GM19193 (cell line): ENCODE results near the gene FARP1.

ENCODE experiments used
- POLR2A ChIP-seq: IDR thresholded peaks from 4 replicates; pipeline ENCODE4 v1.6.1; 2011; ENCODE audit not compliant: insufficient read depth, insufficient read length; ENCODE audit errors: extremely low read depth

Gene FARP1

GRCh38 chr13:98468361-98468760 lies 325.5 kb downstream of the FARP1 start:
- TF ChIP-seq POLR2A: no peak

- no peak for TF ChIP-seq POLR2A
Observed at GRCh38 chr13:98468929-98469328, 326.0 kb downstream of the FARP1 start.

GRCh38 chr13:98470920-98471319 lies 328.0 kb downstream of the FARP1 start:
- no peak for TF ChIP-seq POLR2A

GRCh38 chr13:98471934-98472333 lies 329.0 kb downstream of the FARP1 start:
- no peak for TF ChIP-seq POLR2A

- no peak for TF ChIP-seq POLR2A
Observed at GRCh38 chr13:98473135-98473787, 330.4 kb downstream of the FARP1 start.

- TF ChIP-seq POLR2A: no peak
Observed at GRCh38 chr13:98473788-98474144, 330.9 kb downstream of the FARP1 start.

GRCh38 chr13:98474292-98474691 lies 331.4 kb downstream of the FARP1 start:
- TF ChIP-seq POLR2A: no peak

- no peak for TF ChIP-seq POLR2A
Observed at GRCh38 chr13:98474761-98475160, 331.9 kb downstream of the FARP1 start.

GRCh38 chr13:98475522-98475921 lies 332.6 kb downstream of the FARP1 start:
- TF ChIP-seq POLR2A: no peak

- no peak for TF ChIP-seq POLR2A
Observed at GRCh38 chr13:98476106-98476505, 333.2 kb downstream of the FARP1 start.

- peak; percentile 46 for TF ChIP-seq POLR2A
Observed at GRCh38 chr13:98476538-98476966, 333.7 kb downstream of the FARP1 start.

- TF ChIP-seq POLR2A: no peak
Observed at GRCh38 chr13:98478189-98479129, 335.6 kb downstream of the FARP1 start.

GRCh38 chr13:98479496-98480003 lies 336.7 kb downstream of the FARP1 start:
- no peak for TF ChIP-seq POLR2A

GRCh38 chr13:98480915-98481877 lies 338.3 kb downstream of the FARP1 start:
- no peak for TF ChIP-seq POLR2A
